ENCODE data around the gene SNX8. TPM values are rescaled to one million over a fixed set of nuclear protein-coding genes. Genes with fewer than 3 reads are reported as not detected.

SNX8 gene
- total RNA-seq, 1 experiment from 2014 or later = 139 TPM

DNA sequence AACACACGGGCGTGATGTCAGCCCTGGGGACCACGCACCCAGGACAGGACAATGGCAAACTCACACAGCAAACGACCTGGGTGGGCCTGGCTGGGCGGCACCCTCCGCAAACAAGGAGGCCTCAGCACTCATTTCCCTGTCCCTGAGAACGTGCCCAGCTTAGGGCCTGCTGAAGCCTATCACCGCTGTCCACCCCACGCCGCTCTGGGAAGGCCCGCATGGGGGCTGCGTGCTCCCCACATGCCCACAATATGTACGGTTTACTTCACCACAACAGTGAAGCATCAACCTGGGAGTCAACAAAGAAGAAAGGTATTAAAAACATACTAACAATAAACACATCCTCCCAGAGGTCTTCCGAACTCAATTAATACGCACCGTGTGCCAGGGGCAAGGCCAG, 93.7 kb downstream of the SNX8 start:
- CTCF ChIA-PET = no interaction called here
- DNase-seq (ENCODE audit: low read depth, low spot score) = no peak
- no peaks in the 10 kb centered on the region for H3K27me3 ChIP-seq (ENCODE audit: control insufficient read depth, insufficient read depth, low read length)
- no TSS peak for BruUV-seq (replicated peaks)
- ATAC-seq = no peak
- no peaks in the 10 kb centered on the region; the same call in 1 of the 2 replicates for H3K36me3 ChIP-seq (ENCODE audit: control insufficient read depth, insufficient read depth, low read length)
- no peaks in the 10 kb centered on the region for H3K4me1 ChIP-seq (ENCODE audit: control insufficient read depth, insufficient read depth, low read length)
- TF ChIP-seq POLR2AphosphoS5 (IDR thresholded peaks at IDR 0.05; ENCODE audit: low read depth, low read length) = no peak
- TF ChIP-seq, protein P1, sequence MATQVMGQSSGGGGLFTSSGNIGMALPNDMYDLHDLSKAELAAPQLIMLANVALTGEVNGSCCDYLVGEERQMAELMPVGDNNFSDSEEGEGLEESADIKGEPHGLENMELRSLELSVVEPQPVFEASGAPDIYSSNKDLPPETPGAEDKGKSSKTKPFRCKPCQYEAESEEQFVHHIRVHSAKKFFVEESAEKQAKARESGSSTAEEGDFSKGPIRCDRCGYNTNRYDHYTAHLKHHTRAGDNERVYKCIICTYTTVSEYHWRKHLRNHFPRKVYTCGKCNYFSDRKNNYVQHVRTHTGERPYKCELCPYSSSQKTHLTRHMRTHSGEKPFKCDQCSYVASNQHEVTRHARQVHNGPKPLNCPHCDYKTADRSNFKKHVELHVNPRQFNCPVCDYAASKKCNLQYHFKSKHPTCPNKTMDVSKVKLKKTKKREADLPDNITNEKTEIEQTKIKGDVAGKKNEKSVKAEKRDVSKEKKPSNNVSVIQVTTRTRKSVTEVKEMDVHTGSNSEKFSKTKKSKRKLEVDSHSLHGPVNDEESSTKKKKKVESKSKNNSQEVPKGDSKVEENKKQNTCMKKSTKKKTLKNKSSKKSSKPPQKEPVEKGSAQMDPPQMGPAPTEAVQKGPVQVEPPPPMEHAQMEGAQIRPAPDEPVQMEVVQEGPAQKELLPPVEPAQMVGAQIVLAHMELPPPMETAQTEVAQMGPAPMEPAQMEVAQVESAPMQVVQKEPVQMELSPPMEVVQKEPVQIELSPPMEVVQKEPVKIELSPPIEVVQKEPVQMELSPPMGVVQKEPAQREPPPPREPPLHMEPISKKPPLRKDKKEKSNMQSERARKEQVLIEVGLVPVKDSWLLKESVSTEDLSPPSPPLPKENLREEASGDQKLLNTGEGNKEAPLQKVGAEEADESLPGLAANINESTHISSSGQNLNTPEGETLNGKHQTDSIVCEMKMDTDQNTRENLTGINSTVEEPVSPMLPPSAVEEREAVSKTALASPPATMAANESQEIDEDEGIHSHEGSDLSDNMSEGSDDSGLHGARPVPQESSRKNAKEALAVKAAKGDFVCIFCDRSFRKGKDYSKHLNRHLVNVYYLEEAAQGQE (IDR thresholded peaks at IDR 0.05; ENCODE audit: insufficient read depth in 1 of 2, low read depth in 2 of 2, low read length in 1 of 2) = no peak
- TF ChIP-seq SIN3A (IDR thresholded peaks at IDR 0.05; ENCODE audit: borderline replicate concordance, insufficient read depth, low read depth, low read length) = no peak
- no peak for TF ChIP-seq TCF7L2 (IDR thresholded peaks at IDR 0.05; ENCODE audit: low read depth, low read length)
- TF ChIP-seq, protein P2, sequence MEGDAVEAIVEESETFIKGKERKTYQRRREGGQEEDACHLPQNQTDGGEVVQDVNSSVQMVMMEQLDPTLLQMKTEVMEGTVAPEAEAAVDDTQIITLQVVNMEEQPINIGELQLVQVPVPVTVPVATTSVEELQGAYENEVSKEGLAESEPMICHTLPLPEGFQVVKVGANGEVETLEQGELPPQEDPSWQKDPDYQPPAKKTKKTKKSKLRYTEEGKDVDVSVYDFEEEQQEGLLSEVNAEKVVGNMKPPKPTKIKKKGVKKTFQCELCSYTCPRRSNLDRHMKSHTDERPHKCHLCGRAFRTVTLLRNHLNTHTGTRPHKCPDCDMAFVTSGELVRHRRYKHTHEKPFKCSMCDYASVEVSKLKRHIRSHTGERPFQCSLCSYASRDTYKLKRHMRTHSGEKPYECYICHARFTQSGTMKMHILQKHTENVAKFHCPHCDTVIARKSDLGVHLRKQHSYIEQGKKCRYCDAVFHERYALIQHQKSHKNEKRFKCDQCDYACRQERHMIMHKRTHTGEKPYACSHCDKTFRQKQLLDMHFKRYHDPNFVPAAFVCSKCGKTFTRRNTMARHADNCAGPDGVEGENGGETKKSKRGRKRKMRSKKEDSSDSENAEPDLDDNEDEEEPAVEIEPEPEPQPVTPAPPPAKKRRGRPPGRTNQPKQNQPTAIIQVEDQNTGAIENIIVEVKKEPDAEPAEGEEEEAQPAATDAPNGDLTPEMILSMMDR (IDR thresholded peaks at IDR 0.05) = no peak
- H3K9me3 ChIP-seq (ENCODE audit: control insufficient read depth, insufficient read depth, low read depth, low read length) = no peaks in the 10 kb centered on the region
- in situ Hi-C loops (cut with HindIII; ENCODE audit: low pct_unique_long_range_greater_than_20kb, low sequenced_read_pairs) = no loop called here
- no peak overlapping the region for H3K4me3 ChIP-seq (ENCODE audit: low read depth in 2 of 2, low read length in 2 of 2)
- no peak overlapping the region for H3K27ac ChIP-seq (ENCODE audit: low read length)
- intact Hi-C loops (cut with micrococcal nuclease; ENCODE audit: unreplicated experiment) = no loop called here
- POLR2A ChIA-PET = no interaction called here

DNA sequence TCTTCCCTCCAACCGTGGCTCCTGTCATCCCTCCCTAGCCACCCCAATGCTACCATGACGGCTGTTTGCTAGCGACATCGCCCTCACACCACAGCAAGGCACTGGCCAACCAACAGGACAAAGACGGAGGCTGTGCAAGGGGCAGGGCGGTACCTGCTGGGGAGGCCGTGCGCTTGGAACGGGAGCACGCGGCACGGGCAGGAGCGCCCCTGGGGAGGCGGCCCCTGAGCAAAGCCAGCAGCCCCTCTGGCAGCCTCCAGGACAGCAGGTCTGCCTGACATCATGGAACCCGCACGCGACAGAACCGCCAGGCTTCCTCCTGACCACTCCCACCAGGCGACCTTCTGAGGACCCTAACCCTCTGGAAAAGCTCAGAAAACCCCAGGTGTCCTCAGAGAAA, 94.2 kb downstream of the SNX8 start:
- Histone ChIP-seq H3K27ac (ENCODE audit: low read length) (no peak overlapping the region), H3K36me3 (ENCODE audit: control insufficient read depth, insufficient read depth, low read length) (no peaks in the 10 kb centered on the region; the same call in 1 of the 2 replicates), H3K27me3 (ENCODE audit: control insufficient read depth, insufficient read depth, low read length) (no peaks in the 10 kb centered on the region), H3K9me3 (ENCODE audit: control insufficient read depth, insufficient read depth, low read depth, low read length) (no peaks in the 10 kb centered on the region), H3K4me3 (ENCODE audit: low read depth in 2 of 2, low read length in 2 of 2) (no peak overlapping the region), H3K4me1 (ENCODE audit: control insufficient read depth, insufficient read depth, low read length) (no peaks in the 10 kb centered on the region)
- BruUV-seq (replicated peaks) = no TSS peak
- CTCF ChIA-PET = no interaction called here
- no peak for TF ChIP-seq POLR2AphosphoS5 (IDR thresholded peaks at IDR 0.05; ENCODE audit: low read depth, low read length)
- no peak for TF ChIP-seq SIN3A (IDR thresholded peaks at IDR 0.05; ENCODE audit: borderline replicate concordance, insufficient read depth, low read depth, low read length)
- no peak for TF ChIP-seq TCF7L2 (IDR thresholded peaks at IDR 0.05; ENCODE audit: low read depth, low read length)
- TF ChIP-seq, protein P2 (IDR thresholded peaks at IDR 0.05) = no peak
- no peak for ATAC-seq
- intact Hi-C loops (cut with micrococcal nuclease; ENCODE audit: unreplicated experiment) (no loop called here), in situ Hi-C loops (cut with HindIII; ENCODE audit: low pct_unique_long_range_greater_than_20kb, low sequenced_read_pairs) (no loop called here)
- no peak for DNase-seq (ENCODE audit: low read depth, low spot score)
- POLR2A ChIA-PET = no interaction called here
